ENCODE measurements around the gene MCUR1.
"Not testable (repeated sequence)": the region's sequence is repeated elsewhere in the genome, so short reads cannot be mapped to it uniquely, and the experiment has no call there.

MCUR1 gene

GRCh38 chr6:13851803-13852202, 37.4 kb upstream of the MCUR1 start:
- no peak for TF ChIP-seq CTCF (IDR thresholded peaks at IDR 0.05; ENCODE audit: low read depth, low read length)
- no peak for DNase-seq (ENCODE audit: low read depth in 2 of 2)
- no peak overlapping the region for H3K4me3 ChIP-seq (replicated peaks in 1 of 2; ENCODE audit: low read depth in 2 of 2, low read length in 2 of 2)

- DNase-seq (ENCODE audit: low read depth in 2 of 2), result no peak
- no peak for TF ChIP-seq CTCF (IDR thresholded peaks at IDR 0.05; ENCODE audit: low read depth, low read length)
- no peak overlapping the region for H3K4me3 ChIP-seq (replicated peaks in 1 of 2; ENCODE audit: low read depth in 2 of 2, low read length in 2 of 2)
Measured at GRCh38 chr6:13851330-13851729, 37.0 kb upstream of the MCUR1 start.

- not testable (repeated sequence) for H3K4me3 ChIP-seq (replicated peaks in 1 of 2; ENCODE audit: low read depth in 2 of 2, low read length in 2 of 2); DNase-seq (ENCODE audit: low read depth in 2 of 2)
Measured at GRCh38 chr6:13850690-13851089, 36.3 kb upstream of the MCUR1 start.

DNA sequence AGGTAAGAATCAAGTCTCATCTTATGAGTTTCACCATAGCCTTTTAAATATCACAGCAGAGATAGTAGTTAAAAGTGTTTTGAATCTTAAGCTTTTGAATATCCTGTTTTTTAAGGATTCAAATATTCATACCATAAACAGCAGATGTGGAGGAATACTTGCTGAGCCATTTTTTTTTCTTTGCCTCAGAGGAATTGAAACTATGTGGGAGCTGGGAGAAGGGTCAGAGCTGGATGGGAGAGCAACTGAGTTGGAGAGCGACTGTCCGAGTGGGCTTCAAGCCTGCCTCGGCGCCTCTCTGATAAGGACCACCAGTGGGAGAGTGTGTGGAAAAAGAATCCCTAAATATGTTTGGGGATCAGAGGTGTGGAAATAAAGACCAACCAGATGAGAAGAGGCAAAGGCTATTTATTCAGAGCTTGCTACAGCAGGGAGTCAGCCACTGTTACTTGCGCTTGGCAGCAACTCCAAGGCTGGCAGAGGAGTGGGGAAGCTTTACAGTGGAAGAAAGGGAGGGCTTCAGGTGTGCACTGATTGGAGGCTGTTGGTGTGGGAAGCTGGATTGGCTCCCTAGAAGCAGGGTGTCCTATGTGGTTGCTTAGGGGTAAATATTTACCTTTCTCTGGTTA, 34.3 kb upstream of the MCUR1 start:
- DNase-seq (ENCODE audit: low read depth in 2 of 2), result peak in 1 of 2 donors; percentile 22
- no peak overlapping the region for H3K4me3 ChIP-seq (replicated peaks in 1 of 2; ENCODE audit: low read depth in 2 of 2, low read length in 2 of 2)
- no peak for TF ChIP-seq CTCF (IDR thresholded peaks at IDR 0.05; ENCODE audit: low read depth, low read length)

DNA sequence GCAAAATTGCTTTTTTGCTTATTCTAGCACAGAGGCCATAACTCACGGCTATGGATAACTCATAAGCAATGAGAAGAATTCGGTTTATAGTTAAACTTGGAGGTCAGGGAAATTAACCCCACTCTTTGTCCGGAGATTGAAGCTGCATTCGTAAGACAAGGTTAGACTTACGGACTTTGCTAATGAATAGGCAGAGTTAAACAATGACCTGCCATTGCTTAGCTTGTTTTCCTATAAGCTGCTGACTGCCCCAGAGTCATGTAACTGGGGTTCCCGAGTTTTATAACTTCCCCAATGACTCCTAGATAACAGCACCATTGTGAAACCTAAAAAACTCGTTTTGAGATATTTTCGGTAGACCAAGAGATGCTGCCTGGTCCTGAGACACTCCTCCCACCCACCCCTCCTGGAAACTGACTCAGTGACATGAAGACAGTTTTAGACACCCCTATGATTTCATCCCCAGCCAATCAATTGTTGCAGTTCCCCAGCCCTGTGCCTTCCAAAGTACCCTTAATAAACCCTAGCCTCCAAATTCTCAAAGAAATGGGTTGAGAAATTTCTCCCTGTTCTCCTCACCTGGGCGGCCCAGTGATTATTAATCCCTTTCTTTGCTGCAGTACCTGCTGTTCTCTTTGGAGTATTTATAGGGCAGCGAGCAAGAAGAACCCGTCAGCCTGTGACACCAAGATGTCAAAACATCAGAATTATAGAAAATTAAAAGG, 33.1 kb upstream of the MCUR1 start:
- no peak for DNase-seq (ENCODE audit: low read depth in 2 of 2)

DNA sequence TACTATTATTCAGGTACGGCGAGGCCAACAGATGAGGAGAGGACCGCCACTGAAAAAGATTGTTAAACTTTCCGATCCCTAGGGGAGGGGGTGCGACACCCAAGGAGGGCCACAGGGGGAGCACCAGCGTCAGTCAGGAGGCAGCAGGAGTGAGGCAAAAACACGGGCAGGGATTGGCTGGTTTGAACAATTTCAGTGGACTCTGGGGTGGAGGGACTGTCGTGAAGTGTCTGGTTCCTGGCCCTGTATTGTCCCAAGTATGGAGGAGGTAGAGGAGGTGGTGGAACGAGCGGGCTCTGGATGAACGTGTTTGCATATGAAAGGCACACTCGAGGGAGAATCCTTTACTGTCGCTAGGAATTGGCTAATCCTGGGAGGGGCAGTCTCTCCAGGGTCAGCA, 32.5 kb upstream of the MCUR1 start:
- no peak for DNase-seq (ENCODE audit: low read depth in 2 of 2)

More for the DNA sequence above, 33.1 kb upstream of the MCUR1 start:
- no peak overlapping the region for H3K4me3 ChIP-seq (replicated peaks in 1 of 2; ENCODE audit: low read depth in 2 of 2, low read length in 2 of 2)
- TF ChIP-seq CTCF (IDR thresholded peaks at IDR 0.05; ENCODE audit: low read depth, low read length), result no peak

More for the DNA sequence above, 32.5 kb upstream of the MCUR1 start:
- no peak for TF ChIP-seq CTCF (IDR thresholded peaks at IDR 0.05; ENCODE audit: low read depth, low read length)
- no peak overlapping the region for H3K4me3 ChIP-seq (replicated peaks in 1 of 2; ENCODE audit: low read depth in 2 of 2, low read length in 2 of 2)
